ENCODE data around the gene ASTN2.

Gene ASTN2

DNA sequence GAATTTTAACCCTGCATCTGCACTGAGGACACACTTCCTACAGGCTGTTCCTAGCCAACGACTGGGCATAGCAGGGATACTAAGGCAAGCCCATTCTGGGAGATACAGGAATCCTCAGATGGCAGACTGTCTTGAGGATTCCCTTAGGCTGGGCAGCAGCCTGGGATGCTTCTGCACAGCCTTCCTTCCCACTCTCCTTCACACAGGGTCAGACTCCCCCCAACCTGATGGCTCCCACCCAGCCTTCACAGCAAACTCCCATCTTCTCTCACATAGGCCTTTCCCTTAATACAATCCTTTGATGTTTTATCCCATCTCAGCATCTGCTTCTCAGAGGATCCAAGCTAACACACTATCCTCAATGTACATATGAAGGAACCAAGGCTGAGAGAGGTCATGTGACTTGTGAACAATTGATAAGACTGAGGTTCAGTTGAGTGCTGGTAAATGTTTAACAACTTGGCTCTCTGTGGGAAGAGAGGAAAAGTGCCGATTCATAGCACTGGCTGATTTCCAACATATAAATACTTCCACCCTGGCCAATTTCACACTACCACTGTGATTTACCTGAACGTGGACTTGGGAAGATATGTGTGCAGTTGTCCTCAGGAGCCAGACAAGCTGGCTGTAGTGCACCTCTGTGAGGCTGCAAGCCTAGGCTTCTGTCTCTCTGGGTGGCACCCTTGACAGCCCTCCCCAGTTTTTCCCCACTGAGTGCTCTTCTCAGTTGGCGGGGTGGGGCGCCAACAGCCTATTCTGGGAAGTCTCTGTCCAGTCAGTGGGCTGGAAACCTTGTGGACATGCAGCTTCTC is 848.0 kb downstream of the ASTN2 start:
- Histone ChIP-seq H3K9me2 (replicated peaks; ENCODE audit: control insufficient read depth, low read length) (no peaks in the 10 kb centered on the region), H3K27ac (ENCODE audit: low read depth, low read length) (no peak overlapping the region), H3K4me3 (ENCODE audit: low read length) (no peak overlapping the region), H3K4me2 (ENCODE audit: low read length) (no peak overlapping the region), H3F3A (ENCODE audit: control insufficient read depth, insufficient read depth) (no peaks in the 10 kb centered on the region), H4K20me1 (ENCODE audit: control insufficient read depth, insufficient read depth, low read depth, low read length) (no peaks in the 10 kb centered on the region), H3K4me1 (ENCODE audit: control insufficient read depth, low read length) (no peaks in the 10 kb centered on the region), H3K27me3 (ENCODE audit: control insufficient read depth, low read length) (no peaks in the 10 kb centered on the region), H3K79me2 (ENCODE audit: control insufficient read depth, low read length) (no peaks in the 10 kb centered on the region), H3K9me3 (ENCODE audit: control insufficient read depth, insufficient read depth, low read length) (no peaks in the 10 kb centered on the region), H3K36me3 (ENCODE audit: control insufficient read depth, low read length) (no peaks in the 10 kb centered on the region)
- TF ChIP-seq, protein P1, sequence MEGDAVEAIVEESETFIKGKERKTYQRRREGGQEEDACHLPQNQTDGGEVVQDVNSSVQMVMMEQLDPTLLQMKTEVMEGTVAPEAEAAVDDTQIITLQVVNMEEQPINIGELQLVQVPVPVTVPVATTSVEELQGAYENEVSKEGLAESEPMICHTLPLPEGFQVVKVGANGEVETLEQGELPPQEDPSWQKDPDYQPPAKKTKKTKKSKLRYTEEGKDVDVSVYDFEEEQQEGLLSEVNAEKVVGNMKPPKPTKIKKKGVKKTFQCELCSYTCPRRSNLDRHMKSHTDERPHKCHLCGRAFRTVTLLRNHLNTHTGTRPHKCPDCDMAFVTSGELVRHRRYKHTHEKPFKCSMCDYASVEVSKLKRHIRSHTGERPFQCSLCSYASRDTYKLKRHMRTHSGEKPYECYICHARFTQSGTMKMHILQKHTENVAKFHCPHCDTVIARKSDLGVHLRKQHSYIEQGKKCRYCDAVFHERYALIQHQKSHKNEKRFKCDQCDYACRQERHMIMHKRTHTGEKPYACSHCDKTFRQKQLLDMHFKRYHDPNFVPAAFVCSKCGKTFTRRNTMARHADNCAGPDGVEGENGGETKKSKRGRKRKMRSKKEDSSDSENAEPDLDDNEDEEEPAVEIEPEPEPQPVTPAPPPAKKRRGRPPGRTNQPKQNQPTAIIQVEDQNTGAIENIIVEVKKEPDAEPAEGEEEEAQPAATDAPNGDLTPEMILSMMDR (IDR thresholded peaks at IDR 0.05; ENCODE audit: low read depth, low read length, poor library complexity, severe bottlenecking): no peak
- no peak for TF ChIP-seq EZH2phosphoT487 (IDR thresholded peaks at IDR 0.05; ENCODE audit: borderline replicate concordance, low read length)

DNA sequence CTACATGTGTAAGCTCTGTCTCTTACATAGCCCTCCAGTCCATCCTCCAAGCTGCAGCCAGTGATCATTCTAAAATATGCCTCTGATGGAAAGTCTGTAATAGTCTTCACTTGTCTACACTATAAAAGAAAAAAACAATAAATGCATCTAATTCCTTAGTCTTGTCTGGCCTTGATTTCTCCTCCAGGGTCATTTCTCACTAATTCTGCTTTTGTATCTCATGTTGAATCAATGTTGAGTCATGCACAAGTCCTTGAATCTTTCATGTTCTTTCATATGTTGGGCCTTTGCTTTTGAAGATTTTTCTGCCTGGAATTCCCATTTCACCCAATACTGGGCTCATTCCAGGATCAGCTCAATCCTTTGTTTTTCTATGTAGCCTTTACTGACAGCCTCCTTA is 848.9 kb downstream of the ASTN2 start:
- no peak overlapping the region for H3K4me2 ChIP-seq (ENCODE audit: low read length)
- H3K27me3 ChIP-seq (ENCODE audit: control insufficient read depth, low read length): no peaks in the 10 kb centered on the region
- H3K36me3 ChIP-seq (ENCODE audit: control insufficient read depth, low read length): no peaks in the 10 kb centered on the region
- H3F3A ChIP-seq (ENCODE audit: control insufficient read depth, insufficient read depth): no peaks in the 10 kb centered on the region
- H4K20me1 ChIP-seq (ENCODE audit: control insufficient read depth, insufficient read depth, low read depth, low read length): no peaks in the 10 kb centered on the region
- no peak overlapping the region for H3K4me3 ChIP-seq (ENCODE audit: low read length)
- TF ChIP-seq, protein P1 (IDR thresholded peaks at IDR 0.05; ENCODE audit: low read depth, low read length, poor library complexity, severe bottlenecking): no peak
- no peak for TF ChIP-seq EZH2phosphoT487 (IDR thresholded peaks at IDR 0.05; ENCODE audit: borderline replicate concordance, low read length)
- H3K79me2 ChIP-seq (ENCODE audit: control insufficient read depth, low read length): no peaks in the 10 kb centered on the region
- no peaks in the 10 kb centered on the region for H3K4me1 ChIP-seq (ENCODE audit: control insufficient read depth, low read length)
- H3K9me2 ChIP-seq (replicated peaks; ENCODE audit: control insufficient read depth, low read length): no peaks in the 10 kb centered on the region
- no peaks in the 10 kb centered on the region for H3K9me3 ChIP-seq (ENCODE audit: control insufficient read depth, insufficient read depth, low read length)
- no peak overlapping the region for H3K27ac ChIP-seq (ENCODE audit: low read depth, low read length)

DNA sequence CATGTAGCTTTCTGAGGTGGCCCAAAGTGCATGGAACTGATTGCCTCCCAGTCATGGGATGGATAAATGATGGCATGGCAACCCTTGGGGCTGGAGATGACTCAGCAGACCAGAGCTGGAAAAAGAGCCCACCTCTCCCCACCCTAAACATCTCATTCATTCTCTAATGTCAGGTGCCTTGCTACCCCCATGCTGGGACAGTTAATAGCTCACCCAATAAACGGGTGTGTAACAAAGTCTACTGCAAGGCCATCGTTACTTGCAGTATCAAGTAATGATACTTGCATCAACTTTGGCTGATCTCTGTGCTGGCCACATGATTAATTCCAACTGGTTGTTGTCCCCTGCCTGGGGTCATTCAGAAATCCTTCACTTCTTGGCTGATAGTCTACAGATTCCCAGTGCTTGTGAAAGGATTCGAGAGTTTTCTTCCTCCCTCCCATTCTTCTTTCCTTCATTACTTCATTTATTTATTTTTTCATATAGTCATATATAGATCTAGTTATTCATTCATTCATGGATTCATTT is 850.5 kb downstream of the ASTN2 start:
- Histone ChIP-seq H3K9me3 (ENCODE audit: control insufficient read depth, insufficient read depth, low read length) (no peaks in the 10 kb centered on the region), H4K20me1 (ENCODE audit: control insufficient read depth, insufficient read depth, low read depth, low read length) (no peaks in the 10 kb centered on the region), H3K79me2 (ENCODE audit: control insufficient read depth, low read length) (no peaks in the 10 kb centered on the region), H3K36me3 (ENCODE audit: control insufficient read depth, low read length) (no peaks in the 10 kb centered on the region), H3K27me3 (ENCODE audit: control insufficient read depth, low read length) (no peaks in the 10 kb centered on the region), H3K9me2 (replicated peaks; ENCODE audit: control insufficient read depth, low read length) (no peaks in the 10 kb centered on the region), H3K4me1 (ENCODE audit: control insufficient read depth, low read length) (no peaks in the 10 kb centered on the region), H3F3A (ENCODE audit: control insufficient read depth, insufficient read depth) (no peaks in the 10 kb centered on the region), H3K27ac (ENCODE audit: low read depth, low read length) (no peak overlapping the region), H3K4me2 (ENCODE audit: low read length) (no peak overlapping the region), H3K4me3 (ENCODE audit: low read length) (no peak overlapping the region)
- no peak for TF ChIP-seq EZH2phosphoT487 (IDR thresholded peaks at IDR 0.05; ENCODE audit: borderline replicate concordance, low read length)
- TF ChIP-seq, protein P1 (IDR thresholded peaks at IDR 0.05; ENCODE audit: low read depth, low read length, poor library complexity, severe bottlenecking): no peak

Measured in DOHH2 (cell line).